Measurements from ENCODE around the gene GGPS1.

The GGPS1 gene

DNA sequence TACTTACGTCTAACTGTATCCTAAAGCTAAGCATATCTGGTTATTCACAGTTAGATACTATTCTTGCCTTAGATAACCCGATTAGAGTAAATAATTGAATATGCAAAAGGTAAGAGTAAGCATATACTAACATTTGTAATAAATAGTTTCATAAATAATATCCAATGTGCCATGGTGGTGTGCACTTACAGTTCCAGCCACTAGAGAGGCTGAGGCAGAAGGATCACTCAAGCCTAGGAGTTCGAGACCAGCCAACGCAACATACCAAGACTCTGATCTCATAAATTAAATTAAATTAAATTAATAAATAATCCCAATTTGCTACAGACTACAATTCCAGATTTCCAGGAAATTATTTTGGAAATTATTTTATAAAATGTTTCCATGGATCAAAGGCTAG lies 12.6 kb upstream of the GGPS1 start:
- no peak overlapping the region for H3K4me3 ChIP-seq (replicated peaks; ENCODE audit: low read depth, low read length)
- no peak for DNase-seq (ENCODE audit: extremely low read depth, low read depth)
- TF ChIP-seq, protein P1, sequence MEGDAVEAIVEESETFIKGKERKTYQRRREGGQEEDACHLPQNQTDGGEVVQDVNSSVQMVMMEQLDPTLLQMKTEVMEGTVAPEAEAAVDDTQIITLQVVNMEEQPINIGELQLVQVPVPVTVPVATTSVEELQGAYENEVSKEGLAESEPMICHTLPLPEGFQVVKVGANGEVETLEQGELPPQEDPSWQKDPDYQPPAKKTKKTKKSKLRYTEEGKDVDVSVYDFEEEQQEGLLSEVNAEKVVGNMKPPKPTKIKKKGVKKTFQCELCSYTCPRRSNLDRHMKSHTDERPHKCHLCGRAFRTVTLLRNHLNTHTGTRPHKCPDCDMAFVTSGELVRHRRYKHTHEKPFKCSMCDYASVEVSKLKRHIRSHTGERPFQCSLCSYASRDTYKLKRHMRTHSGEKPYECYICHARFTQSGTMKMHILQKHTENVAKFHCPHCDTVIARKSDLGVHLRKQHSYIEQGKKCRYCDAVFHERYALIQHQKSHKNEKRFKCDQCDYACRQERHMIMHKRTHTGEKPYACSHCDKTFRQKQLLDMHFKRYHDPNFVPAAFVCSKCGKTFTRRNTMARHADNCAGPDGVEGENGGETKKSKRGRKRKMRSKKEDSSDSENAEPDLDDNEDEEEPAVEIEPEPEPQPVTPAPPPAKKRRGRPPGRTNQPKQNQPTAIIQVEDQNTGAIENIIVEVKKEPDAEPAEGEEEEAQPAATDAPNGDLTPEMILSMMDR (IDR thresholded peaks at IDR 0.05; ENCODE audit: low read depth, low read length, missing control alignments): no peak

DNA sequence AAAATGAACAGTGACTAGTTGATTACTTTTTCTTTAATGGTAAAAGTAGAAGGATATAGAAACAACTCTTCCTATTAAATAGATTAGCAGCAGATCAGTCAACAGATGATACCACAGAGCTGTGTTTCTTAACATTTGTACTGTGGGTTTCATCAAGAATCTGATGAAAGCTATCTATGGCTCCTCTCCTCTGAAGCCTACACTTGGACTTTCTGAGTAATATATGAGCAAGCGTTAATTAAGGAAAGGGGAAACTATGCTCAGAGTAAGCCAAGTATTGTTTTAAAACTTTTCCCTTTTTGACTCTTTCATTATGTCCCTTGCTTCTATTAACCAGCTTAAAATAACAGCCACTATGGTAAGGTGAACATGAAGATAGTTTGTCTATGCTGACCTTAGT lies 11.2 kb upstream of the GGPS1 start:
- DNase-seq (ENCODE audit: extremely low read depth, low read depth): no peak
- no peak overlapping the region for H3K4me3 ChIP-seq (replicated peaks; ENCODE audit: low read depth, low read length)
- TF ChIP-seq, protein P1 (IDR thresholded peaks at IDR 0.05; ENCODE audit: low read depth, low read length, missing control alignments): no peak

DNA sequence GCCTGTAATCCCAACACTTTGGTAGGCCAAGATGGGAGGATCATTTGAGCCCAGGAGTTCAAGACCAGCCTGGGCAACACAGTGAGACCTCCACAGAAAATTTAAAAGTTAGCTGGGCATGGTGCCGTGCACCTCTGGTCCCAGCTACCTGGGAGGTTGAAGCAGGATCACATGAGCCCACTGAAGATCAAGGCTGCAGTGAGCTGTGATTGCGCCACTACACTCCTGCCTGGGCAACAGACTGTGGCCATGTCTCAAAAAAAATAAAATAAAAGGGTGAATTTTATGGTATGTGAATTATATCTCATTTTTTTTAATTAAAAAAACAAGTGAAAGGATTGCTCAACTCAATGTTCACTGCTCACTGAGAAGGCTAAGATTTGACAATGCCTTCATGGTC lies 9.1 kb upstream of the GGPS1 start:
- no peak for DNase-seq (ENCODE audit: extremely low read depth, low read depth)
- no peak overlapping the region for H3K4me3 ChIP-seq (replicated peaks; ENCODE audit: low read depth, low read length)
- TF ChIP-seq, protein P1 (IDR thresholded peaks at IDR 0.05; ENCODE audit: low read depth, low read length, missing control alignments): no peak

DNA sequence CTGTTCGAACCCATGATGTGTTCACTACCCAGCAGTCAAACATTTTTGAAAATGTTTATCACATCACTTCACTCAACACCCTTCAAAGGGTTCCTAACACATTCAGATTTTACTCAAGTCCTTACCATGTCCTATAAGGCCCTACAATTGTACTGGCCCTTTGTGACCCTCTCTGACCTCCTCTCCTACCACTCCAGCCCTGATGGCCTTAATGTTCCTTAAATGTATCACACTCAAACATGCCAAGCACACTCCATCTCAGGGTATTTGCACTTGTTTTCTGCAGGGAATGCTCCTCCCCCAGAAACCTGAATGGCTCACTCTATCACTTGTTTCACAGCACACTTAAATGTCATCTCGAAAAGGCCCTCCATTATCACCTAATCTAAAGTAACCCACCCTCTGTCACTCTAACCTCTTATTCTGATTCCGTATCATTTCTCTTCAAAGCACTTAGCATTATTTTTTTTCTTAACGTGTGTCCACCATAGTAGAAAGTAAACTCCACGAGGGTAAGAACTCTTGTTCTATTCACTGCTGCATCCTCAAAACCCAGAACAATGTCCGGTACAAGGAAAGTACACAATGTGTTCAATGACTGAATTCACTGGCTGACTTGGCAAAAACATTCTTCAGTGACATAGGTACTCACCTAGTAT lies 7.7 kb upstream of the GGPS1 start:
- H3K4me3 ChIP-seq (replicated peaks; ENCODE audit: low read depth, low read length): no peak overlapping the region
- no peak for DNase-seq (ENCODE audit: extremely low read depth, low read depth)
- TF ChIP-seq, protein P1 (IDR thresholded peaks at IDR 0.05; ENCODE audit: low read depth, low read length, missing control alignments): no peak

DNA sequence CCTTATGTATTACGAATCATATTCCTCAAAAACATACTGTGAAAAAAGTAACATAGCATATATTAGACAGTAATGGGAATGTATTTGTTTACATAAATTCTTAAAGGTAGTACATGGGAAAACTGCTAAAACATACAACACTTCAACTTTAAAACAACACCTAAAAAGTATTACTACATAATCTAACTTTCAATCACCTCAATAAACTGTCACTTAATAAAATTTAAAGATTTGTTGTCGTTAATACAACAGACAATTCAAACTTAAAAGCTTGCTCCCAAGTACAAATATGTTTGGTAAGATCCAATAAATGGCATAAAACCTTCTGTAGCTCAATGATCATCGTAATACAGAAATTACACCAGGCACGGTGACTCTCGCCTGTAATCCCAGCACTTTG lies 4.1 kb upstream of the GGPS1 start:
- no peak for DNase-seq (ENCODE audit: extremely low read depth, low read depth)
- TF ChIP-seq, protein P1 (IDR thresholded peaks at IDR 0.05; ENCODE audit: low read depth, low read length, missing control alignments): no peak
- 0 out of 2 replicates have a peak overlapping the region, but pooled peaks have one; percentile 8 for H3K4me3 ChIP-seq (replicated peaks; ENCODE audit: low read depth, low read length)

DNA sequence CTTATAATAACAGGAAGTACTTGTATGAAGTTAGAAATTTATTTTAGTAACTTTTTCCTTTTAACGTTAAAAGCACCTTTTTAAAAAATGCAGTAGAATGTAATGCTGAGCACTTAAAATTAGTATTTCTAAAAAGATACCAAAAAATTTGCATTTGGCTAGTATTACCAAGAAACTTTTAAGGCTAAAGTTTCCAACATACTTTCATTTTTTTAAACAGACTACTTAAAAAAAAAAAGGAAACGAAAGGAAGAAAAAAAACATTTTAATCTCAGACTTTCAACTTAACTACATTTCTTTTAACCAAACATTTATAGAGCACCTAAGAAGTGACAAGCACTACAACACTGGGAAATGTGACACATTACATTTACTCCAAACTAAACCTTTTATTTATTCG lies 3.2 kb upstream of the GGPS1 start:
- no peak for DNase-seq (ENCODE audit: extremely low read depth, low read depth)
- peak overlapping the region; percentile 97; the same call in 1 of the 2 replicates for H3K4me3 ChIP-seq (replicated peaks; ENCODE audit: low read depth, low read length)
- TF ChIP-seq, protein P1 (IDR thresholded peaks at IDR 0.05; ENCODE audit: low read depth, low read length, missing control alignments): no peak

DNA sequence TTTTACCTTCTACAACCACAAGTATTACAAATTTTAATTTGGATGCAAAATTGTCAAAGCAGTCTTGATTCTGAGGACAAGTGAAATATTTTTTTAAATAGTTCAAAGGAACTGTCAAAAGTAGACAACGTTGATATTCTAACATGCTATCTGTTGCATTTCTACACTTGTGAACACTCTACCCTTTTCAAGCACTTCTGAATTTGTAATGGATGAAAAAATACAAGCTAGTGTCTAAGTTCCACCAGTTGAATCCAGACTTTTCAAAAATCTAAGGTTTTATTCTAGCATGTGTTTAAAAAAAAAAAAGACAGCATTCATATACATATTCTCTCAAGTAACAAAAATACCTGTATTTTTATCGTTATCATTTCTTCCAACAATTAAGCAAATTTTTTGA lies 2.5 kb upstream of the GGPS1 start:
- no peak for DNase-seq (ENCODE audit: extremely low read depth, low read depth)
- peak overlapping the region; percentile 97 for H3K4me3 ChIP-seq (replicated peaks; ENCODE audit: low read depth, low read length)
- TF ChIP-seq, protein P1 (IDR thresholded peaks at IDR 0.05; ENCODE audit: low read depth, low read length, missing control alignments): no peak
